GM13977 (cell line): ENCODE measurements around the gene PTPRN.
"Not testable (repeated sequence)": the region's sequence is repeated elsewhere in the genome, so short reads cannot be mapped to it uniquely, and the experiment has no call there.

Source experiments
- DNase-seq: peaks from one replicate; pipeline ENCODE4 v3.0.0; 2012; ENCODE audit warnings: low spot score
- CTCF ChIP-seq: IDR thresholded peaks from 2 replicates; pipeline ENCODE4 v1.5.1; 2012; ENCODE audit warnings: mild to moderate bottlenecking, control low read depth; ENCODE audit not compliant: insufficient read depth; ENCODE audit errors: extremely low read depth, missing control alignments
- in situ Hi-C: fragments of 300-500 bp; cut with MboI; formaldehyde crosslinking; loops from one replicate; pipeline ENCODE4 v1.12.0; 2022; ENCODE audit warnings: low sequenced_read_pairs, low pct_unique_long_range_greater_than_20kb, mixed read lengths, inconsistent platforms; ENCODE audit not compliant: unreplicated experiment

The PTPRN gene

GRCh38 chr2:219261024-219261855, 48.0 kb downstream of the PTPRN start:
- no peak for TF ChIP-seq CTCF
- in situ Hi-C loops: no loop called here
- no peak for DNase-seq

- in situ Hi-C loops, DNase-seq: not testable (repeated sequence)
Measured at GRCh38 chr2:219258942-219259341, 50.3 kb downstream of the PTPRN start.

- TF ChIP-seq CTCF: no peak
- in situ Hi-C loops: no loop called here
- peak; percentile 56 for DNase-seq
Measured at GRCh38 chr2:219254590-219255201, 54.5 kb downstream of the PTPRN start.

GRCh38 chr2:219253753-219254589, 55.2 kb downstream of the PTPRN start, which contains the start of gene TUBA4A:
Gene TUBA4A, minus strand, starts transcription at chr2:219253918. Its CDS starts 60 bp downstream, at chr2:219253858.
- TF ChIP-seq CTCF: no peak
- DNase-seq: peak; percentile 98
- in situ Hi-C loops: no loop called here

- TF ChIP-seq CTCF: no peak
- peak; percentile 49 for DNase-seq
- in situ Hi-C loops: no loop called here
Measured at GRCh38 chr2:219252900-219253752, 56.1 kb downstream of the PTPRN start, which contains the start of gene TUBA4B. Gene TUBA4B, plus strand, starts transcription at chr2:219253243. Its CDS starts 165 bp downstream, at chr2:219253408.

- in situ Hi-C loops: no loop called here
- no peak for DNase-seq
- TF ChIP-seq CTCF: no peak
Measured at GRCh38 chr2:219252570-219252899, 56.7 kb downstream of the PTPRN start.
